GM19238 (cell line): ENCODE measurements around the gene RNF222.
A peak's percentile ranks its signal among the peaks of the same experiment; 100 is the strongest.
"Not testable (repeated sequence)": the region's sequence is repeated elsewhere in the genome, so short reads cannot be mapped to it uniquely, and the experiment has no call there.

Experiments used
- DNase-seq: peaks from one replicate; pipeline ENCODE4 v3.0.0; 2011; ENCODE audit warnings: low spot score; ENCODE audit not compliant: insufficient read length

RNF222 gene

DNA sequence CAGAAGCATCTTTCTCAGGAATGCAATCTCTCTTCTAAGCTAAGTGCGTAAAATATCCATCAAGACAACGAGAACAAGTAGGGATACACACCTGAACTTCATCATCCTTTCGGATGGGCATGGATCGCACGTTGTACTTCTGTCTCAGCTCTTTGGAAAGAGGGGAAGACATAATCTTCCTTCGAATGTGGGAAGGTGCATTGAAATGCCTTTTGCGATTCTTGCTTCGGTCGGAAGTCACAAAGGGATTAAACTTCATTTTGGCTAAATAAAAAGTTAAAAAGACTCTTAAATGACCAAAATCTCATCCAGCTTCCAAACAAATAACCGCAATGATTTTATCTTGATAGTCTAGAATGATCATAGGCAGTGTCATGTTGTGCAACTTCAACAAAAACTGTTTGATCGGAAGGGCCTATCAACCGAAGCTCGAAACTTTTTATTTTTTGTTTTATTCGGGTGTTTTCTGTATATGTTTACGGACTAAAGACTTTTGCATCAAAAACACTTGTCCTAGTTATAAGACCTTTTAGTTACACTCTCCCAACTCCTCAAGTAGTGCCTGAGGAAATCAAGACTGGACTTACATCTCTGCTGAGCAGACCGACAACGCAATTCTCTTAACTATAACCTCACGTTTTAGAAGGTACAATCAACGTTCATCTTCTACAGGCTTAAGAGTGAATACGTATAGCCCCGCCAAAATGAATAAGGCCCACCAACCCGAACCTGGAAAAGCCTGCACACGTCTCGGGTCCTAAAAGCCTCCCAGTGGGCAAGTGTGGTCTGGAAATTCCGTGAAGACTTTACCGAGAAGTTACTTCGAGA is 15.4 kb downstream of the RNF222 start:
- DNase-seq = no peak

DNA sequence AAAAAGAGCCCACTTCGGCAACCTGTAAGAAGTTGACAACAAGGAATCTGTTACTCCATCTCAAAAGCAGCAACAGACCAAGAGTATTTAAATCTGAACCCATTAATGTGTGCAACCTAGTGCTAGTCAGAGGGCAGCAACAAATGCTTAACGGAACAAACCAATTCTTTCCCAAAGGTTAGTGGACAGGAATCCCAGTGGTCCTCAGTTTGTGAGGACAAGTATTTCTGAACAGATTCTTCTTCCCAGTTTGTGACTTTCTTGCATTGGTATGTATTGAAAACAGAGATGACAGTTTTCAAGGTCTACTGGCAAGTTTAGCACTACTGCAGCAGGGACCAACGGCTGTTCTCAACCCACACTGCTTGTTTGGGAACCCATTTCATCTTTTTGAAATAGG is 17.6 kb downstream of the RNF222 start:
- no peak for DNase-seq

DNA sequence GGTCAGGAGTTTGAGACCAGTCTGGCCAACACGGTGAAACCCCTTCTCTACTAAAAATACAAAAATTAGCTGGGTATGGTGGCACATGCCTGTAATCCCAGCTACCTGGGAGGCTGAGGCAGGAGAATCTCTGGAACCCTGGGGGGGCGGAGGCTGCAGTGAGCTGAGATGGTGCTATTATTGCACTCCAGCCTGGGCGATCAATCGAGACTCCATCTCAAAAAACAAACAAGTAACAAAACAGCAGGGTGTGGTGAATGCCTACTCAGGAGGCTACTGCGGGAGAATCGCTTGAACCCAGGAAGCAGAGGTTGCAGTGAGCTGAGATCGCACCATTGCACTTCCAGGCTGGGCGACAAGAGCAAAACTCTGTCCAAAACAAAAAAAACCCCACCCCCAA is 19.5 kb downstream of the RNF222 start:
- not testable (repeated sequence) for DNase-seq

DNA sequence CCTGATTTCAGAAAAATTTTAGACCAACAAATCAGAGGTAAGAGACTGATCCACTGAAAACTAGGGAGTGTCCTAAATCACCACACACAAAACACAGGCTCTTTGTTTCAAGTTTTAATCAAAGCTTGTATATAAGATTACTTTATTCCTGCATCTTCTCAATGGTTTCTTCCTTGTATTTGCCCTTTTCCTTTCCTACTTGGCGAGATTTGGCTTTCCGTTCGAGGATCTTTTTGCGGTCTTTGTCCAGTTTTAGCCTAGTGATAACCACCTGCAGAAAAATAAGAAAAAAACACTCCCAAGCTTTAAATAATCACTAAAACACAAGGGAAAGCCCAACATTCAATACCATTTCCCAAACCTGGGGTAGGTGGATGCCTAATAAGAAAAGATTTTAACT is 20.2 kb downstream of the RNF222 start:
- no peak for DNase-seq

DNA sequence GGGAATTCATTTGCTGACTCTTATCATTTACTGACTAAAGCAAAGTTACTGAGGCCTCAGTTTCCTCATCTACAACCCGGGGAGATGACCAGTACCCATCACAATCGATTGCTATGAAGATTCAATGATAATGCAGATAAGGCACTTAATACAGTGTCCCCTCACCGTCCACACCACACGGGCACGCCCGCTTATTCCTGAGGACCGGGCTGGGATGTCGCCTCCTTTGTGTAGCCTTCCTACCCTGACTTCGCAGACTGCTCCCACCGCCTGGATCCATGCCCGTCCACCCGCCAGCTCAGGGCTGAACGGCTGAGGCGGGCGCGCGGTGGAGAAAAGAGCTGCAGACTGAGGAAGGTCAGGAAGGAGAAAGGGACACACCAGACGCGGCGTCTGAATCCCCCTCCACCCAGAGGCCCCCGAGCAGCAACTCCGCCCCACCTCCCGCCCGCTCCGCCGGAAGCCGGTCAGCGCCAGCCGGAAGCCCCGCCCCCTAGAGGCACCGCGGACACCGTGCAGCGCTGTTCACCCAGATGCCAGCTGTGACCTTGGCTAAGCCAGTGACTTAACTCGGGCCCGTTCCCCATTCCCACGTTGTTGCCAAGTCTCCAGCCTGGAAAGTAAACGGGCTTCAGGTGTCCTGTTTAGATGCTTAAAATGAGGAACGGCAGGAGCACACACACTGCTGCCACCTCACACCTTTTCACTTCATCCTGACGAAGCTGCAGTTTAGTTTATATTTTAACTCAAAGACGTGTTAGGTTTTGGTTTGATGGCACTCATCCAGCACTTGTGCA is 21.2 kb downstream of the RNF222 start, which contains the start of gene KRABD2:
Gene KRABD2 (minus strand): TSS at position 434 of the 797 bp plus-strand sequence.
- DNase-seq = peak; percentile 99

DNA sequence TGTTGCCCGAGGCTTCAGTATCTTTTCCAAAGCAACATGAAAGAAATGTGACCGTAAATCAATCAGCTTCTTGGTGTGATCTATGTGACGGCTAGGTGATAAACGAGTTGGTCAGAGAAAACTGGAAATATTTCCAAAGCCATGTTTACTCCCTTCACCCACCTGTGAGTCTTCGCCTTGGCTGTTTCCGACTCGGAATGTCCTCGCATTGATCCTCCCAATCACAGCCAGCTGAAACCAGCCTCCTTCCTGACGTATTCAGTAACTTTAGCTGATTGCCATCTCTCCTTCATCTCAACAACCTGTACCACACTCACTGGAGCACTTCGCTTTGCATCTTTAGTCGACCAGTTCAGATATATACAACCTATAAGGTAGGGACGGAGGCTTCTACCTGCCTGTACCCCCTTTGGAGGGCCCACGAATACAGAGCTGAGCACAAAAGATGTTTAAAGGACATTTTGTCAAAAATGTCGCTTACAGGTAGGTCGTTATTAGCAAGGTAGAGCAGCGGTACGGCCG is 21.8 kb downstream of the RNF222 start:
- DNase-seq = no peak

DNA sequence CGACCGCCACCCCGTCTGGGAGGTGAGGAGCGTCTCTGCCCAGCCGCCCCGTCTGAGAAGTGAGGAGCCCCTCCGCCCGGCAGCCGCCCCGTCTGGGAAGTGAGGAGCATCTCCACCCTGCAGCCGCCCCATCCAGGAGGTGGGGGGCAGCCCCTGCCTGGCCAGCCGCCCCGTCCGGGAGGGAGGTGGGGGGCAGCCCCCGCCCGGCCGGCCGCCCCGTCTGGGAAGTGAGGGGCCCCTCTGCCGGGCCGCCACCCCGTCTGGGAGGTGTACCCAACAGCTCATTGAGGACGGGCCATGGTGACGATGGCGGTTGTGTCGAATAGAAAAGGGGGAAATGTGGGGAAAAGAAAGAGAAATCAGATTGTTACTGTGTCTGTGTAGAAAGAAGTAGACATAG is 23.8 kb downstream of the RNF222 start:
- not testable (repeated sequence) for DNase-seq

DNA sequence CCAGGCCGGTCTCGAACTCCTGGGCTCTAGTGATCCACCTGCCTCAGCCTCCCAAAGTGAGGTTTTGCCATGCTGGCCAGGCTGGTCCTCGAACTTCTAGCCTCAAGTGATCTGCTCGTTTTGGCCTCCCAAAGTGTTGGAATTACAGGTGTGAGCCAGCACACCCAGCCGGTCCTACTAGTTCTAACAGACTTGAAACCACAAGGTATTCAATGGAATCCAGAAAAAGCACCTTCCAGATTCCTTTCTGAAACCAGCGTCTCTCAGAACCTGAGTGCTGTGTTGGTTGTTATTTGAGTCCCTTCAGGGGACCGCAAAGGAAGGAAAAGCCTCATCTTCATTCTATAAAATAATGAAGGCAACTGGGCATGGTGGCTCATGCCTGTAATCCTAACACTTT is 25.2 kb downstream of the RNF222 start:
- DNase-seq = no peak

DNA sequence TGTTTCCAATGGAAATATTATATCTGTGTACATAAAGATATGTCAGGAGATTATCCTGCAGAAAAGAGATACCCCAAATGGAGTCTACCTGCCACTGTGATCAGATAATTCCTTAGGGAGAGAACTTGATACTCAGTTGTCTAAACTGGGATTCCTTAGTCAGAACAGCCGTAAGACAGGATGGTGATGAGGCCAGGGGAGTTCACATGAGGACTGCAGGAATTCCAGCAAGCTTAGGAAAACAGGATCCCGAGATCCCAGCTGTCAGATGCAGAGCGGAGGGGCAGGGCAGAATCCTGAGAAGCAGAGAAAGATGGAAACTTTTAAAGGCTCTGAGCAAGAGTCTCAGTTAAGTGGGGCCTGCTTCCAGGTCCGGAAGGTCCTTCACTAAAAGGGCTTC is 25.8 kb downstream of the RNF222 start:
- DNase-seq = no peak

DNA sequence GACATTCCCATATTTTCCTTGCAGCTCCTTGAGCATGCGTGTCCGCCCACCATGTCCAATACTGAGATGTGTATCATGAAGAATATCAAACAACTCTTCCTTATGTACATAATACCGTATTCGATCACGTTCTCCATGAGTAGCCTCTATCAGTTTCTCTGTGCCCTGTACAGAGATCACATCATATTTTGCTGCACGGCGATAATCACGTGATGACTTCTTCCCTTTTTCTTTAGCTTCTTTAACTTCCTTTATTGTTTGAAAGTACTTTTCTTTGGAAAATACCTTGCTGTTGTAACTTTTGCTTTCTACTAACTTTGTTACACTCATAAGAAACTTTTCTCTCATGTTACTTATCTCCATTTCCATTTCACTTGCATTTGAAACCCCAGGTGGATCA is 27.7 kb downstream of the RNF222 start:
- no peak for DNase-seq

DNA sequence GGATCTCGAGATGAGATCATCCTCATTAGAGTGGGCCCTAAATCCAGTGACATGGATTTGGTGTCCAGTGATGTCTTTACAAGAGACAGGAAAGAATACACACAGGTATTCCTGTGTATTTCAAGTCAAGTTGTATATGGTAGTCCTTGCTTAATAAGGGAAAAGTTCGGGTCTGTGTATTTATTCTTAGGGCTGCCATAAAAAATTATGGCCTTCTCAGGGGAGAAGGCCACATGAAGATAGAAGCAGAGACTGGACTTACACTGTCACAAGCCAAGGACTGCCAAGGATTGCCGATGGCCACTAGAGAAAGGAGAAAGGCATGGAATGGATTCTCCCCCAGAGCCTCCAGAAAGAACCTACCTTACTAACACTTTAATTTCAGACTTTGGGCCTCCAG is 29.4 kb downstream of the RNF222 start:
- no peak for DNase-seq

DNA sequence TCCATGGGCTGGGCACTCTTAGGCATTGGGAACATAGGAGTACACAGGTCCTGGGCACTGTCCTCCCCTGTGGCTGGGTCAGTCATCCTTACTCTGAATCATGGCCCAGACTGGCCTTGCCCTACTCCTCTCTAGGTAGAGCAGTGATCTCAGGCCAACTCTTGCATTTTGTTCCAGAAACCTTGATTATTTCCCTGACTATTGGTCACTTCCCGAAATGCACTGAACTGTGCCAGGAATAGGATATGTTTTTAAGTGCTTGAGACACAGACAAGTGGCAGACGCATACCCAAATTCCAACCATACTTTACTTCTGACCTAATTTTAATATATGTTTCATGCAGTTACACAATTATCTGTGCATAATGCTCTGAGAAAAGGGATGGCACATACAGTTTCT is 31.4 kb downstream of the RNF222 start:
- DNase-seq = no peak

DNA sequence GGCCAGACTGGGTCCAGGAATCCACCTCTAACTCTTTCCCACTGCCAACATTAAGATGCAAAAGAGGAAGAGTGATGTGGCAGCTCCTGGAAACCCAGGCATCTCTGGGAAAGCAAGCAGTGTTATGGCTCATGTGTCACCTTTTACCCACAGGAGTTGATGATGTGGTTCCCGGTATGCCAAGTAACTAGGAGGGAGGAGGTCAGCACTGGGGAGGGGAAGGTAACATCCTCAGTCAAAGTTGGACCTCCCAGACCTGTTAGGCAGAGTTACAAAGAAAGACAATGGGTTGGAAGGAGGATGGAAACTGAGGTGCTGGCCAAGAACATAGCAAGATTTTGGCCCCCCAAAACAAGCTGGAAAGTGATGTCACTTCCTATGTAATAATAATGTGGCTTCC is 32.5 kb downstream of the RNF222 start:
- DNase-seq = no peak

DNA sequence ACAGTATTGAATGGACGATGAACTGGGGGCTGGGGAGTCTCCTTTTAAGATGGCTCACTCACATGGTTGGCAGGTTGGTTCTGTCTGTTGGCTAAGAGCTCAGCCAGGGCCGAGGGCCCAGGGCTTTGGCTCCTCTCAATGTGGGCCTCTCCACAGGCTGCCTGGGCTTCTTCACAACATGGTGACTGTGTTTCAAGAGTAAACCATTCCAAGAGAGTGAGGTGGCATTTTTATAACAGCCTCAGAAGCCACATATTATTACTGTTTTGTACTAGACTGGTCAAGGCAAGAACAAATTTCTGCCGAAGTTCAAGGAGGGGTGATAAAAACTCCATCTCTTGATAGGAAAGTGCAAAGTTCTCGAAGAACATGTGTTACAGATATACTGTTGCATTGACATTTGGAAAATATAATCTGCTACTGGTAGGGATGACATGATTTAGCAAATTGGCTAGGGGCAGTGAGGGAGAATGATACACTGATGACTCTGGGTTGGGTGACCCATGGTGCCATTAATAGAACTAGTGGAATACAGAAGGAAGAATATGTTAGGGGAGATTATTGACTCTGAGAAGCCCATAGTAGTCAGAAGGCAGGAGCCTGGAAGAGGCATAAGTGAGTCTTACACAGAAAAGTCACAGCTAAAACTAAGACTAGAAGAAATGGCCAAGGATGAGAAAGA is 34.8 kb downstream of the RNF222 start:
- no peak for DNase-seq

DNA sequence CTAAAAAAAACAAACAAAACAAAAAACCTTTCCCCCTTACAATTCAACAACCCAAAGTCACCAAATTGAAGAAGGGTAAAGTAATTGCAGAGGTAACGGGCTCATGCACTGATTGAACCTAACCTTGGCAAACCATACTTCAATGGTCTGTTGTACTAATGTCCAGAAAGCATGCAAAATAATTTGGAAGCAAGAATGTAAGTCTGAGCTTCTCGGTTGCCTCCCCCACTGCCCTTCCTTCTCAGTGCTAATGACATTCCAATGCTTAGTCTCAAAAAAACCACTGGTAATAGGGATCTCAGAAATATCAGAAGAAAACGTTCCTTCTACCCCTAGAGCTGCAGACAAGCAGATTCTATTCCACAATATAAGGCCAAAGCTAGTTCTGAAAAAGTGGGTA is 36.9 kb downstream of the RNF222 start:
- no peak for DNase-seq

DNA sequence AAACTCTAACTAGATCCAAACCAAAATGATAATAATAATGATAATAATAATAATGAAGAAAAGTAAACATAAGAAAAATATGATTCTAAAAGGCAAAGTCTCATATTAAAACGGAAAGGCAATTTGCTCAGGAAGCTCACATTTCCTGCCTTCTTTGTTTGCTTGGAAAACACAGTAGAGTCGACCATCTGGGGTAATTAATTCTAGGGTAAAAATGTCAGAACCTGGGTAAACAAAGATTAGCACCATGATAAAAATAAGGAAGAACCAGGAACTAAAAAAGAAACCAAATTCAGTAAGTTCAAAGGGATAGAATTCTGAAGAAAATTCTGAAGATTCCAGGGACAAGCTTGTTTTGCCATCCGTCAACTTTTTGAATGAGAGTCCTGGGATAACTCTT is 37.4 kb downstream of the RNF222 start:
- no peak for DNase-seq

DNA sequence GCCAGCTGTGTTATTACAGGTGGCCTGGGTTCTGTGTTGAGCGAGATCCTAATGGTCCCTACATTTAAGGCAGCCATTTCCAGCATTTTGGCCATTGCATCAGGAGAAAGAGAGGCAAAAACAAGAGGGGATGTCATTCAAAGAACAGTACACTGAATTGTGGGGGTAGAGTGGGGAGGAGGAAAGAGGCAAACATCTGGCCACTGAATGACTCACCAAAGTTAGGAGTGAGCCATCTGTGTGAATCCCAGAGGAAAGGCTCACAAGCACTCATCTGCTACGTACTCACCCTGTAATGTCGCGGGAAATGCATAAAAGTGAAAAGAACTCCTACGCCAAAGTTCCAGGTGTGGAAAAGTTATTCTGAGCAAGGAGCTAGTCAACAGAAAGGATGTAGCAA is 37.9 kb downstream of the RNF222 start:
- no peak for DNase-seq

DNA sequence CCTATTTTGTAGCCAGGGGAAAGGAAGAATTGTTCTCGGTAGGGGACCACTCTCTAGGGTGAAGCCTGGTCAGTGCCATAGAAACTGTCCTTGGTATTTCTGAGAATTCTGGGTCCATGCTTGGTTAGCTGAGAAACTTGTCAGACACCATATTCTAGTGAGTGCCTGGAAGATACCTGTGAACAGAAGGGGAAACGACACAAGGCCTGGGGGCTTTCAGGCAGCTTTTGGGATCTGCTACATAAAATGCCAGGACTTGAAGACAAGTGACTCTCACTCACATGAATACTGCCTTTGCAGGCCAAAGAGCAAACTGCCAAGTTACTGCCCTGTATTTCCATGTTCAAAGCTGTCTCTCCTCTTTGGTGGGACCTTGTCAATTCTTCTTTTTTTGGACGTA is 39.7 kb downstream of the RNF222 start:
- DNase-seq = no peak

DNA sequence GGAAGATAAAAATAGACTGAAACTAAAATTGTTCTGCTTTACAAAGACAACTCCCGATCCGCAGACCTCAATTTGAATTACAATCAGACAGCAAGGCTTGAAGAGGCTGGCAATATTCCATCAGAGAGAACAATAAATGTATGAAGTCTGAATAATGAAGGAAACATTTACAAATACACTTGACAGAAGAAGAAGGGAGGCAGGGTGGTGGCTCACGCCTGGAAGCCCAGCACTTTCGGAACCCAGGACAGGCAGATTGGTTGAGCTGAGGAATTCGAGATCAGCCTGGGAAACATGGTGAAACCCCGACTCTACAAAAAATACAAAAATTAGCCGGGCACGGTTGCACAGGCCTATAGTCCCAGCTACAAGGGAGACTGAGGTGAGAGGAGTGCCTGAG is 43.4 kb downstream of the RNF222 start:
- DNase-seq = no peak

DNA sequence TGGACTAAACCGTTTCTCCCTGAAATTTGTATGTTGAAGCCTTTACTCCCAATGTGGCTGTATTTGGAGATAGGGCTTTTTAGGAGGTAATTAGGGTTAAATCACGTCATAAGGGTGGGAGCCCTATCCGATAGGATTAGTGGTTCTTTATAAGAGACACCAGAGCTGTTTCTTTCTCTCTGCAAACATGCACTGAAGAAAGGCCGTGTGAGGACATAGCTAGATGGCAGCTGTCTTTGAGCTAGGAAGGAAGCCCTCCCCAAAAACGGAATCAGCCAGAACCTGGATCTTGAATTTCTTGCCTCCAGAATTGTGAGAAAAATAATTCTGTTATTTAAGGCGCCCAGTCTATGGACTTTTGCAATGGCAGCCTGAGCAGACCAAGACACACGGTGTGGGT is 43.9 kb downstream of the RNF222 start:
- no peak for DNase-seq

DNA sequence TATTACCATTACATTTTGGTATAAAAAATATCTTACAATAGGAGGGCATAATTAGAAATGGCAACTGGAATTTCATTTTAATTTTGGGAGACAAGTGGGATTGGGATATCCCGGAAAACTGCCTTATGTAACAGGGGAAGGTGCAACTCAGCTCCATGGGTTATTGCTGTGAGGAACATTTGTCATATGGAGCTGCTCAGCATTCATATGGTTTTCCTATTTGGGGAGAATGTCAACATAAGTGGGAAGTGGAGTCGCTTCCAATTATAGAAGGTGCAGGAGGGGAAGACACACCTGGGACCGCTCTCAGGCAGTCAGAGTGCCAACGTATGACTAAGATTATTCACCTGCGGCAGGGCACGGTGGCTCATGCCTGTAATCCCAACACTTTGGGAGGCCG is 47.3 kb downstream of the RNF222 start:
- DNase-seq = no peak

DNA sequence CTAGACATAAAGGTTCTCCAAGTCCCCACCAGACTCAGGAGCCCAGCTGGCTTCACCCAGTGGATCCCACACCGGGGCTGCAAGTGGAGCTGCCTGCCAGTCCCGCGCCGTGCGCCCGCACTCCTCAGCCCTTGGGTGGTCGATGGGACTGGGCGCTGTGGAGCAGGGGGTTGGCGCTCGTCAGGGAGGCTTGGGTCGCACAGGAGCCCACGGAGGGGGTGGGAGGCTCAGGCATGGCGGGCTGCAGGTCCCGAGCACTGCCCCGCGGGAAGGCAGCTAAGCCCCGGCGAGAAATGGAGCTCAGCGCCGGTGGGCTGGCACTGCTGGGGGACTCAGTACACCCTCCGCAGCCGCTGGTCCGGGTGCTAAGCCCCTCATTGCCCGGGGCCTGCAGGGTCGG is 50.6 kb downstream of the RNF222 start:
- not testable (repeated sequence) for DNase-seq
